Measurements from ENCODE around the gene RYR1.
A peak's percentile ranks its signal among the peaks of the same experiment; 100 is the strongest.

RYR1 gene

DNA sequence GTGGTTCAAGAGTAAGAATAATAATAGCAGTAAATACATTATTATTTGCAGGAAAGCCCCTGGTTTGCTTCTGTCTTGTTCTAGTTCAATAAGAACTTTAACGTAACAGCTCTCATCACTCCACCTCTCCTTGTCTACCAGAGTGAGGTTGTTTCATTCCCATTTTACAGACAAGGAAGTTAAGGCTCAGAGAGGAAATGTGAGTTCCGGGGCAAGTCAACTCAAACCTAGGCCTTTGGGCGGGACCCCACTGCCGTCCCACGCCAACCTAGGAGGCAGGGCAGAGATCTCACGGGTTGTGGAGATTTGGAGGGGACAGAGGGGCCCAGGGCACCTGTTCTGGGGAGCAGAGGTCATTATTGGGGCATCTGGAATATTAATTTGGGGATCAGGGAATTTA, 182.8 kb downstream of the RYR1 start:
- TF ChIP-seq, protein P1, sequence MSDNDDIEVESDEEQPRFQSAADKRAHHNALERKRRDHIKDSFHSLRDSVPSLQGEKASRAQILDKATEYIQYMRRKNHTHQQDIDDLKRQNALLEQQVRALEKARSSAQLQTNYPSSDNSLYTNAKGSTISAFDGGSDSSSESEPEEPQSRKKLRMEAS (IDR thresholded peaks at IDR 0.05; ENCODE audit: low read depth, low read length) = no peak
- no peak for TF ChIP-seq POLR2A (IDR thresholded peaks at IDR 0.05; ENCODE audit: extremely low read depth, insufficient read length)
- TF ChIP-seq CTCF (IDR thresholded peaks at IDR 0.05; ENCODE audit: low read depth, low read length) = no peak
- no peak for TF ChIP-seq MYC (IDR thresholded peaks at IDR 0.05; ENCODE audit: low read depth, low read length)
- H3K4me3 ChIP-seq (ENCODE audit: low read depth, low read length) = no peak overlapping the region
- DNase-seq (ENCODE audit: low read depth) = no peak

GRCh38 chr19:38617283-38617763, 183.8 kb downstream of the RYR1 start:
- DNase-seq (ENCODE audit: low read depth) = peak; percentile 39
- no peak for TF ChIP-seq POLR2A (IDR thresholded peaks at IDR 0.05; ENCODE audit: extremely low read depth, insufficient read length)
- no peak for TF ChIP-seq CTCF (IDR thresholded peaks at IDR 0.05; ENCODE audit: low read depth, low read length)
- TF ChIP-seq, protein P1 (IDR thresholded peaks at IDR 0.05; ENCODE audit: low read depth, low read length) = no peak
- TF ChIP-seq MYC (IDR thresholded peaks at IDR 0.05; ENCODE audit: low read depth, low read length) = no peak
- H3K4me3 ChIP-seq (ENCODE audit: low read depth, low read length) = peak overlapping the region; percentile 48

- peak; percentile 92 for DNase-seq (ENCODE audit: low read depth)
- peak within 1 kb of the TSS; percentile 65 for H3K4me3 ChIP-seq (ENCODE audit: low read depth, low read length)
- no peak; the same call in 1 of the 2 replicates for TF ChIP-seq MYC (IDR thresholded peaks at IDR 0.05; ENCODE audit: low read depth, low read length)
- TF ChIP-seq, protein P1 (IDR thresholded peaks at IDR 0.05; ENCODE audit: low read depth, low read length) = peak; percentile 53
Observed at GRCh38 chr19:38617764-38618589, 184.5 kb downstream of the RYR1 start, which contains the start of gene MAP4K1. Gene MAP4K1, minus strand, starts transcription at chr19:38617953. Its CDS starts 58 bp downstream, at chr19:38617895.

DNA sequence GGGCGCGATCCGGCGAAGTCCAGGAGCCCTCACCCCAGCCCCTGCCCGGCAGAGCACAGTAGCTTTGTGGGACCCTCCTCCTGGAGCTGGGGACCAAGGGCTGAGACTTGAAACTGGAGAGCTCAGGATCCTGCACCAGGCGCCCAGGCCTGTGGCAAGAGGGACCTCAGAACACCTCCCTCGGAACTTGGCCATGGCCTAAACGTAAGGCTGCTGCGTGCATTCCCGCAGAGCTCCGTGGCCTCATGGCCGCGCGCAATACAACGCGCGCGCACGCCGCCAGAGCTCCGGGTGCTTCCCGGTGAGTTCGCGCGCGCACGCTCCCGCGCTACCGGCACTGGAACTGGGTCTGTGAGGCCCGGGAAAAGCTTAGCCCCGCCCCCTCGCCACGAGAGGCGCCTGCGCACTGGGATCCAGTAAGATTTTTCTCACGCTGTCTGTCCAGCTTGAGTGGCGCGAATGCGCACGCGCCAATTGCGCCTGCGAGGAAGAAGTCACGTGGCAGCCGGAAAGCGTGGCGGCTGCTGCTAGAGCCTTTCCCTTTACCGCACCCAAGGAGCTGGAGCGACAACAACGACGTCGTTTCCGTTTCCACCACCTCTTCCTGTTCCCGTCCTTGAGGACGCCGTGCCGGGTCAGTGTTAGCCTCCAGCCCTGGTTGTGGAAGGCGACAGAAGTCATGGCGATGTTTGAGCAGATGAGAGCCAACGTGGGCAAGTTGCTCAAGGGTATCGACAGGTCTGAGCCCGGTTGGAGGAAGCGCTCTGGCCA, 185.3 kb downstream of the RYR1 start, which contains the start of gene EIF3K:
Gene EIF3K, plus strand, starts transcription at position 599 of the 771 bp plus-strand sequence. Its CDS starts 81 bp downstream, at position 680.
- peak within 1 kb of the TSS; percentile 98 for H3K4me3 ChIP-seq (ENCODE audit: low read depth, low read length)
- TF ChIP-seq POLR2A (IDR thresholded peaks at IDR 0.05; ENCODE audit: extremely low read depth, insufficient read length) (peak; percentile 54), MYC (IDR thresholded peaks at IDR 0.05; ENCODE audit: low read depth, low read length) (peak; percentile 57), CTCF (IDR thresholded peaks at IDR 0.05; ENCODE audit: low read depth, low read length) (no peak)
- TF ChIP-seq, protein P1 (IDR thresholded peaks at IDR 0.05; ENCODE audit: low read depth, low read length) = peak; percentile 99
- DNase-seq (ENCODE audit: low read depth) = peak; percentile 95

DNA sequence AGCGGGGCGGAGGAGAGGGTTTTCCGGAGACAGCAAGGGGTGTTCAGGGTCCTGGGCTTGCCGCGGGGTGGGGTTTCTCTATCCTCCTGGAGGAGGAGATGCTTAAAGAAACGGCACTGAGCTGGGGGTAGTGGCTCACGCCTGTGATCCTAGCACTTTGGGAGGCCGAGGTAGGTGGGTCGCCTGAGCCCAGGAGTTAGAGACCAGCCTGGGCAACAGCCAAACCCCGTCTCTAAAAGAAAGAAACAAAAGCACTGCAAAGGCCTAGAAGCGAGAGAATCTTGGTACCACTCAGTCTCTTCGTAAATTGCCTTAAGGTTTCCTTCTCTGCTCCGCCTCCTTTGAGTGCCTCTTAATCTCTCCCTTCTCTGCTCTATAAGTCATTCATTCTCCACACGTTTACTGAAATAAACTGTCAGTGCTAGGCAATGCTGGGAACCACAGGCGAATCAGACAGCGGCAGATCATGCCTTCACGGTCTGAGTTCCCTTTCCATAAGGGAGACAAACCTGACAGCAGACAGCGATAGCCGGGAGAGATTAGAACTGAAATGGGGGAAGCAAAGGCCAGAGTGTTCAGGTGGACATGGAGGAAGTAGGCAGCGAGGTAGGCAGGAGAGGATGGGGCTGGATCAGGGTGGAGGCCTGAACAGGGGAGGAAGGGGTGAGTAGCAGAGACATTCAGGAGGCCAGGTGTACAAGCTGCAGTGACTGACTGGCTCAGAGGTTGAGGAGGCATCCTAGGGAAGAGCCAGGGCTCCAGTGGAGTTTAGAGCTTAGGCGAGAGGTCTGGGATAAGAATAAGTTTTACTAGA, 186.1 kb downstream of the RYR1 start:
- no peak for DNase-seq (ENCODE audit: low read depth)
- H3K4me3 ChIP-seq (ENCODE audit: low read depth, low read length) = peak overlapping the region; percentile 98
- TF ChIP-seq CTCF (IDR thresholded peaks at IDR 0.05; ENCODE audit: low read depth, low read length) (no peak), POLR2A (IDR thresholded peaks at IDR 0.05; ENCODE audit: extremely low read depth, insufficient read length) (no peak), MYC (IDR thresholded peaks at IDR 0.05; ENCODE audit: low read depth, low read length) (no peak)
- TF ChIP-seq, protein P1 (IDR thresholded peaks at IDR 0.05; ENCODE audit: low read depth, low read length) = no peak
